Non-pigmented ciliary epithelial cell (primary cell): ENCODE data around the gene KANK3.
"Not testable (repeated sequence)": the region's sequence is repeated elsewhere in the genome, so short reads cannot be mapped to it uniquely, and the experiment has no call there.

Experiments used
- DNase-seq: peaks from one replicate; pipeline ENCODE4 v3.0.0-alpha.2; 2010; ENCODE audit warnings: low read depth

The KANK3 gene

GRCh38 chr19:8342684-8343482, at the start of gene KANK3:
KANK3 (minus strand) TSS chr19:8343262; CDS start chr19:8337828, 5,434 bp downstream.
- peak; percentile 79 for DNase-seq

GRCh38 chr19:8392017-8392591, 49.0 kb upstream of the KANK3 start:
- DNase-seq, result no peak

- DNase-seq, result no peak
These were observed 48.3 kb upstream of the KANK3 start for GRCh38 chr19:8391198-8392016.

- DNase-seq, result peak; percentile 67
These were observed 47.5 kb upstream of the KANK3 start for GRCh38 chr19:8390617-8390981.

- peak; percentile 99 for DNase-seq
These were observed 47.0 kb upstream of the KANK3 start, which contains the start of gene RAB11B for GRCh38 chr19:8389891-8390616. RAB11B (plus strand) TSS chr19:8390360; CDS start chr19:8390417, 57 bp downstream.

- no peak for DNase-seq
These were observed 45.5 kb upstream of the KANK3 start for GRCh38 chr19:8388612-8388958.

GRCh38 chr19:8387688-8388611, 44.9 kb upstream of the KANK3 start:
- DNase-seq, result no peak

- no peak for DNase-seq
These were observed 43.9 kb upstream of the KANK3 start for GRCh38 chr19:8386990-8387389.

- DNase-seq, result not testable (repeated sequence)
These were observed 43.4 kb upstream of the KANK3 start for GRCh38 chr19:8386419-8386818.

GRCh38 chr19:8385566-8385965, 42.5 kb upstream of the KANK3 start:
- not testable (repeated sequence) for DNase-seq

- DNase-seq, result not testable (repeated sequence)
These were observed 42.0 kb upstream of the KANK3 start for GRCh38 chr19:8385103-8385502.

- DNase-seq, result not testable (repeated sequence)
These were observed 41.5 kb upstream of the KANK3 start for GRCh38 chr19:8384569-8384968.

GRCh38 chr19:8379156-8379891, 36.3 kb upstream of the KANK3 start:
- not testable (repeated sequence) for DNase-seq

- no peak for DNase-seq
These were observed 34.5 kb upstream of the KANK3 start for GRCh38 chr19:8377598-8377997.

GRCh38 chr19:8376373-8376974, 33.4 kb upstream of the KANK3 start:
- DNase-seq, result not testable (repeated sequence)

- DNase-seq, result not testable (repeated sequence)
These were observed 32.7 kb upstream of the KANK3 start for GRCh38 chr19:8375766-8376165.

GRCh38 chr19:8373867-8374813, 31.1 kb upstream of the KANK3 start:
- no peak for DNase-seq

GRCh38 chr19:8371011-8371804, 28.1 kb upstream of the KANK3 start:
- DNase-seq, result no peak
